HepG2 (cell line): ENCODE data around the gene ACSL3.

ENCODE experiments used
- CEBPB ChIP-seq: IDR thresholded peaks from 2 replicates; pipeline ENCODE4 v1.6.1; 2011; ENCODE audit warnings: low read depth, low read length, improper control_type of control experiment, borderline replicate concordance
- CTCF ChIP-seq: sonication (generic); formaldehyde crosslinking; IDR thresholded peaks from 2 replicates; pipeline ENCODE4 v1.5.0; 2020; ENCODE audit warnings: mild to moderate bottlenecking, missing genetic modification reagents, moderate library complexity
- FOXA3 ChIP-seq: IDR thresholded peaks from 2 replicates; pipeline ENCODE4 v1.6.1; 2016; ENCODE audit warnings: missing genetic modification reagents, missing compliant biosample characterization
- JUN ChIP-seq: sonication (generic); formaldehyde crosslinking; IDR thresholded peaks from 2 replicates; pipeline ENCODE4 v1.4.0; 2020; ENCODE audit warnings: mild to moderate bottlenecking, missing genetic modification reagents
- KMT2A ChIP-seq: sonication (generic); formaldehyde crosslinking; IDR thresholded peaks from 2 replicates; pipeline ENCODE4 v1.4.0; 2020; ENCODE audit warnings: missing genetic modification reagents
- PBX3 ChIP-seq: sonication (generic); formaldehyde crosslinking; IDR thresholded peaks from 2 replicates; pipeline ENCODE4 v1.8.1; 2023; ENCODE audit warnings: missing genetic modification reagents, inconsistent platforms, borderline replicate concordance
- PCBP1 ChIP-seq: fragments of 200-400 bp; formaldehyde crosslinking; IDR thresholded peaks from 2 replicates; pipeline ENCODE4 v1.6.1; 2017; ENCODE audit warnings: mild to moderate bottlenecking, low read depth, low read length, borderline replicate concordance
- SRF ChIP-seq: IDR thresholded peaks from 2 replicates; pipeline ENCODE4 v1.6.1; 2011; ENCODE audit warnings: mild to moderate bottlenecking, low read depth, low read length, moderate library complexity
- TFDP1 ChIP-seq: IDR thresholded peaks from 2 replicates; pipeline ENCODE4 v1.6.1; 2016; ENCODE audit warnings: missing compliant biosample characterization, missing genetic modification reagents, borderline replicate concordance
- TRIM22 ChIP-seq: fragments of 450-650 bp; IDR thresholded peaks from 2 replicates; pipeline ENCODE4 v1.6.1; 2017
- ZBTB20 ChIP-seq: sonication (generic); formaldehyde crosslinking; IDR thresholded peaks from 2 replicates; pipeline ENCODE4 v1.8.1; 2023; ENCODE audit warnings: missing genetic modification reagents, low read depth, mild to moderate bottlenecking, borderline replicate concordance
- ZBTB33 ChIP-seq: sonication (generic); formaldehyde crosslinking; IDR thresholded peaks from 2 replicates; pipeline ENCODE4 v1.4.0; 2020; ENCODE audit warnings: missing genetic modification reagents
- ZNF253 ChIP-seq: sonication (generic); formaldehyde crosslinking; IDR thresholded peaks from 2 replicates; pipeline ENCODE4 v1.8.0; 2022; ENCODE audit warnings: mild to moderate bottlenecking, missing genetic modification reagents, borderline replicate concordance

- TF ChIP-seq CTCF (no peak), ZBTB20 (no peak), FOXA3 (no peak), PCBP1 (no peak), PBX3 (CRISPR knock-in tag) (no peak), KMT2A (no peak), ZBTB33 (CRISPR knock-in tag) (no peak), TFDP1 (CRISPR knock-in tag) (no peak), CEBPB (no peak), JUN (CRISPR knock-in tag) (no peak), ZNF253 (no peak), TRIM22 (no peak), SRF (no peak)
These were observed 27.4 kb upstream of the ACSL3 start for GRCh38 chr2:222833410-222833809.
